Inferior parietal cortex (tissue), 1 donor: ENCODE results near the gene BRD2.
A peak's percentile ranks its signal among the peaks of the same experiment; 100 is the strongest.

Experiments used
- DNase-seq: peaks from one replicate; pipeline ENCODE4 v3.0.0-alpha.2; 2016; ENCODE audit errors: extremely low spot score

Gene BRD2

GRCh38 chr6:32949113-32949512 lies 19.3 kb upstream of the BRD2 start:
- no peak for DNase-seq

GRCh38 chr6:32950010-32950409 lies 18.4 kb upstream of the BRD2 start:
- no peak for DNase-seq

GRCh38 chr6:32950449-32950848 lies 17.9 kb upstream of the BRD2 start:
- no peak for DNase-seq

- peak; percentile 77 for DNase-seq
Measured at GRCh38 chr6:32952817-32953739, 15.3 kb upstream of the BRD2 start, which contains the start of gene HLA-DMA. HLA-DMA (minus strand) TSS chr6:32953097; CDS start chr6:32953036, 61 bp downstream.

- DNase-seq: no peak
Measured at GRCh38 chr6:32953775-32954174, 14.6 kb upstream of the BRD2 start.

- DNase-seq: no peak
Measured at GRCh38 chr6:32954267-32954666, 14.1 kb upstream of the BRD2 start.

- no peak for DNase-seq
Measured at GRCh38 chr6:32954986-32955802, 13.2 kb upstream of the BRD2 start.

GRCh38 chr6:32956176-32956575 lies 12.2 kb upstream of the BRD2 start:
- no peak for DNase-seq

GRCh38 chr6:32960563-32960962 lies 7.8 kb upstream of the BRD2 start:
- DNase-seq: no peak

- DNase-seq: no peak
Measured at GRCh38 chr6:32962213-32962826, 6.1 kb upstream of the BRD2 start.

- no peak for DNase-seq
Measured at GRCh38 chr6:32963866-32964265, 4.5 kb upstream of the BRD2 start.

- no peak for DNase-seq
Measured at GRCh38 chr6:32964776-32965175, 3.6 kb upstream of the BRD2 start.

GRCh38 chr6:32967151-32968091 lies 973 bp upstream of the BRD2 start:
- DNase-seq: peak; percentile 71

- peak; percentile 55 for DNase-seq
Measured at GRCh38 chr6:32968867-32969684, 682 bp downstream of the BRD2 start.

- DNase-seq: peak; percentile 83
Measured at GRCh38 chr6:32969685-32970412, 1.5 kb downstream of the BRD2 start.

GRCh38 chr6:32970413-32971241 lies 2.2 kb downstream of the BRD2 start:
- DNase-seq: peak; percentile 73

- no peak for DNase-seq
Measured at GRCh38 chr6:32971242-32971580, 2.8 kb downstream of the BRD2 start.

GRCh38 chr6:32971581-32972352 lies 3.4 kb downstream of the BRD2 start:
- DNase-seq: peak; percentile 100
